Activated CD4-positive, alpha-beta T cell treated with anti-CD3 and anti-CD28 coated beads for 36 hours (primary cell): Measurements from ENCODE around the gene WDR90. TPM values are rescaled to one million over a fixed set of nuclear protein-coding genes. Genes with fewer than 3 reads are reported as not detected.
"Not testable (repeated sequence)": the region's sequence is repeated elsewhere in the genome, so short reads cannot be mapped to it uniquely, and the experiment has no call there.

Source experiments
- ATAC-seq: fragments of 200-7000 bp; cut with Tn5 transposase; one replicate; pipeline ENCODE4 v1.10.0; 2021; ENCODE audit warnings: mild to moderate bottlenecking, moderate library complexity
- CTCF ChIA-PET: fragments of 350-600 bp; sonication (Branson Sonifier 250); formaldehyde crosslinking; loops from one replicate; lab custom pipeline; 2021; ENCODE audit warnings: antibody characterized with exemption; lab: Charles Lee
- POLR2A ChIA-PET: fragments of 350-600 bp; sonication (Branson Sonifier 250); formaldehyde crosslinking; loops from one replicate; lab custom pipeline; 2021; ENCODE audit warnings: antibody characterized with exemption, inconsistent platforms; lab: Charles Lee
- DNase-seq: peaks from one replicate; pipeline ENCODE4 v3.0.0-alpha.2; 2020
- H3K27ac Mint-ChIP-seq: one replicate; pipeline ENCODE4 v1.8.0; 2021; ENCODE audit warnings: mixed read lengths
- H3K27me3 Mint-ChIP-seq: one replicate; pipeline ENCODE4 v1.8.0; 2021; ENCODE audit warnings: mixed read lengths
- H3K36me3 Mint-ChIP-seq: one replicate; pipeline ENCODE4 v1.8.0; 2021; ENCODE audit warnings: low read depth, mixed read lengths
- H3K4me1 Mint-ChIP-seq: one replicate; pipeline ENCODE4 v1.8.0; 2021; ENCODE audit warnings: mixed read lengths
- H3K4me3 Mint-ChIP-seq: one replicate; pipeline ENCODE4 v1.8.0; 2021; ENCODE audit warnings: mild to moderate bottlenecking, moderate library complexity, mixed read lengths
- H3K9me3 Mint-ChIP-seq: one replicate; pipeline ENCODE4 v1.8.0; 2021; ENCODE audit warnings: low read depth, mixed read lengths
- intact Hi-C, 2 experiments: fragments of 100-400 bp; cut with DNase I in 1 of 2; cut with micrococcal nuclease in 1 of 2; formaldehyde crosslinking; loops; one replicate each; pipeline versions ENCODE4 v1.14.2 to v1.15.1; 2022 to 2024; cut with DNase I, micrococcal nuclease
- total RNA-seq, 2 experiments: library from RNA; stranded (reverse); gene quantifications; one replicate each; pipeline ENCODE4 v1.2.3, GENCODE V29; 2021

The WDR90 gene
- total RNA-seq, 2 experiments from 2014 or later, result 43.6 to 55.9 TPM

GRCh38 chr16:685967-686366 lies 36.8 kb downstream of the WDR90 start:
- DNase-seq, result peak; percentile 47
- Mint-ChIP-seq H3K4me3 (no peak overlapping the region), H3K9me3 (no peaks in the 10 kb centered on the region), H3K4me1 (peaks cover 46% of the 10 kb centered on the region), H3K27ac (no peak overlapping the region), H3K36me3 (peaks cover 31% of the 10 kb centered on the region), H3K27me3 (no peaks in the 10 kb centered on the region)
- ChIA-PET CTCF (interaction anchor here (0.5 kb wide), 1 partner anchor 1529 kb away, joined by 4 read pairs; the partner anchor contains the start of gene PGP), POLR2A (no interaction called here)
- ATAC-seq, result no peak
- intact Hi-C loops, result loop anchor here in 1 of 2 experiments (2.0 kb wide), 1 partner anchor 17 kb away; the partner anchor contains the start of gene RHOT2

DNA sequence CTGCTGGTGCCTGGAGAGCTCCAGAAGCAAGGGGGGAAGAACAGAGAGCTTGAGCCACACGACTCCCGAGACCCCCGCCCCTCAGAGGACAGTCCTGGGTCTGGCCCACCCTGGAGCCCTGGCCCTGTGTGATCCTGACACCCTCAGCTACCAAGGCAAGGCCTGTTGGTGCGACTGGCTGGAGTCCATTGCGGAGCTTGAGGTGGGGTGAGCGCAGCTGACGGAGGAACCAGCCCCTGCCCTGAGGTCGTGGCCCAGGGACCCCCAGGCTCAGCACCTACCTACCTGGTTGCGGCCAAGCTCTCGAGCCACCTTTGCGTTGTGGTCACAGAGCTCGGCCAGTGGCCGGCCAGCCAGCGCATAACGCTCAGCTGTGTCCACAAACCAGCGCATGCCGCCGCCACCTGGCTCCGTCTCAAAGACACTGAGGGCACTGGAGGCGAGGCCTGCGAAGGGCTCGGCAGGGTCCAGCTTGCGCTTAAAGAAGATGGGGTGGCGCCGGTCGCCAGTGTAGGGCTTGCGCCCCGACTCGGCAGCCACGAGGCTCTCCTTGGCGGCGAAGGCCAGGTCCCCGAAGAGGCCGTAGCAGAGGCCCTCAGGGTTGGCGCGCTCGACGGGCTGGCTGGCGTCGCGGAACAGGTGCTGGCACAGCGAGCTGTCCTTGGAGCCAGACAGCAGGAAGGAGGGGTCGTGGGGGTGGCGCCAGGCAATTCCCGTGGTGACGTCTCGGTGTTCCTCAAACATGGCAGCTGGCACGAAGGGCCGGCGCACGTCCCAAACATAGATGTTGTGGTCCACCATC lies 37.5 kb downstream of the WDR90 start:
- H3K4me1 Mint-ChIP-seq, result peaks cover 39% of the 10 kb centered on the region
- H3K27me3 Mint-ChIP-seq, result no peaks in the 10 kb centered on the region
- ChIA-PET CTCF (no interaction called here), POLR2A (no interaction called here)
- ATAC-seq (no peak), DNase-seq (no peak)
- H3K4me3 Mint-ChIP-seq, result no peak overlapping the region
- H3K27ac Mint-ChIP-seq, result no peak overlapping the region
- H3K9me3 Mint-ChIP-seq, result no peaks in the 10 kb centered on the region
- intact Hi-C loops, result no loop called here
- H3K36me3 Mint-ChIP-seq, result peaks cover 26% of the 10 kb centered on the region

GRCh38 chr16:687499-687898 lies 38.3 kb downstream of the WDR90 start:
- H3K4me1 Mint-ChIP-seq, result peaks cover 31% of the 10 kb centered on the region
- H3K27me3 Mint-ChIP-seq, result no peaks in the 10 kb centered on the region
- intact Hi-C loops, result no loop called here
- POLR2A ChIA-PET, result no interaction called here
- no peak overlapping the region for H3K27ac Mint-ChIP-seq
- ATAC-seq, result no peak
- CTCF ChIA-PET, result interaction anchor here (0.6 kb wide), 1 partner anchor 17 kb away, joined by 3 read pairs; no protein-coding TSS in a partner anchor
- no peak for DNase-seq
- no peaks in the 10 kb centered on the region for H3K9me3 Mint-ChIP-seq
- no peak overlapping the region for H3K4me3 Mint-ChIP-seq
- peaks cover 19% of the 10 kb centered on the region for H3K36me3 Mint-ChIP-seq

GRCh38 chr16:689175-689897 lies 40.2 kb downstream of the WDR90 start:
- H3K4me3 Mint-ChIP-seq, result peak overlapping the region; percentile 85
- H3K4me1 Mint-ChIP-seq, result peaks cover 21% of the 10 kb centered on the region
- ChIA-PET POLR2A (no interaction called here), CTCF (interaction anchor here (0.7 to 1.7 kb wide), 3 partner anchors 23 to 61 kb away, joined by 3 to 4 read pairs (median 3); no protein-coding TSS in a partner anchor)
- no peaks in the 10 kb centered on the region for H3K27me3 Mint-ChIP-seq
- H3K9me3 Mint-ChIP-seq, result no peaks in the 10 kb centered on the region
- peaks cover 10% of the 10 kb centered on the region for H3K36me3 Mint-ChIP-seq
- peak overlapping the region; percentile 80 for H3K27ac Mint-ChIP-seq
- no peak for DNase-seq
- ATAC-seq, result no peak
- intact Hi-C loops, result no loop called here

DNA sequence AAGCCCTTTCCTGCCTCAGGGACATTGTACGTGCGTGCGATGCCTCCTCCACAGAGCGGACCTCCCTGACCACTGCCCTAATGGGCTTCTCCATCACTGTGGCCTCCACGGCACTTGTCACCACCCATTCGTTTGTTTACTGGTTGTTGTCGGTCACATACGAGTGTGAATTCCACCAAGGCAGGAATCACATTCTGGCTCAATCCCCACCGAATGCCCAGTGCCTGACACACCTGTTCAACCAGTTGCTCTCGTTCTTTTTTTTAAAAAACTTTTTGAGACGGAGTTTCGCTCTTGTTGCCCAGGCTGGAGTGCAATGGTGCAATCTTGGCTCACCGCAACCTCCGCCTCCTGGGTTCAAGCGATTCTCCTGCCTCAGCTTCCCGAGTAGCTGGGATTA lies 42.1 kb downstream of the WDR90 start:
- peak overlapping the region; percentile 85 for H3K4me3 Mint-ChIP-seq
- peak overlapping the region; percentile 58 for H3K27ac Mint-ChIP-seq
- H3K9me3 Mint-ChIP-seq, POLR2A ChIA-PET, intact Hi-C loops, CTCF ChIA-PET, H3K27me3 Mint-ChIP-seq, DNase-seq, ATAC-seq, H3K36me3 Mint-ChIP-seq: not testable (repeated sequence)
- peaks cover 25% of the 10 kb centered on the region for H3K4me1 Mint-ChIP-seq

- intact Hi-C loops, result no loop called here
- no peak overlapping the region for H3K4me3 Mint-ChIP-seq
- no peak for DNase-seq
- H3K27ac Mint-ChIP-seq, result no peak overlapping the region
- ChIA-PET CTCF (no interaction called here), POLR2A (interaction anchor here (0.8 kb wide), 1 partner anchor 358 kb away, joined by 3 read pairs; no protein-coding TSS in a partner anchor)
- no peaks in the 10 kb centered on the region for H3K9me3 Mint-ChIP-seq
- H3K36me3 Mint-ChIP-seq, result no peaks in the 10 kb centered on the region
- peaks cover 27% of the 10 kb centered on the region for H3K4me1 Mint-ChIP-seq
- no peak for ATAC-seq
- no peaks in the 10 kb centered on the region for H3K27me3 Mint-ChIP-seq
Measured at GRCh38 chr16:692356-693108, 43.4 kb downstream of the WDR90 start.

- intact Hi-C loops, result no loop called here
- H3K4me3 Mint-ChIP-seq, result no peak overlapping the region
- no peak for DNase-seq
Measured at GRCh38 chr16:693364-693763, 44.2 kb downstream of the WDR90 start.

DNA sequence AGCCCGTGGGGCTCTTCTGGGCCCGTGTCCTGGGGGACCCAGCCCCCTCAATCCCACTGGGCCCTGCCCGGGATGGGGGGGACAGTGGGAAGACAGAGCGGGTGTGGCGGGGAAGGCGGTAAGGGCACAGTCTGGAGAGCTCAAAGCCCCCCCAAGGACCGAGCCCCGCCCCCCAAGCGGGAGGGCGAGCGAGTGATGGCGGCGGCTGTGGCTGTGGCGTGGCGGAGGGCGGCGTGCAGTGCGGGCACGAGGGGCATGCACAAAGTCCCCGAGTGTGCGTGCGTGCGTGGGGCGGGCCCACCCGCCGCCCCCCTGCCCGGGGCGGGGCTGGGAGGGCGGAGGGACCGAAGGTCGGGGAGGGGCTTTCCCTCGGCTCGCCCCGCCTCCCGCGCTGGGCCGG lies 44.6 kb downstream of the WDR90 start:
- ATAC-seq (no peak), DNase-seq (peak; percentile 48)
- no peaks in the 10 kb centered on the region for H3K27me3 Mint-ChIP-seq
- H3K27ac Mint-ChIP-seq, result no peak overlapping the region
- H3K4me1 Mint-ChIP-seq, result peaks cover 23% of the 10 kb centered on the region
- intact Hi-C loops, result loop anchor here in 1 of 2 experiments (2.0 kb wide), 1 partner anchor 27 kb away; the partner anchor contains the start of gene ANTKMT
- H3K9me3 Mint-ChIP-seq, result no peaks in the 10 kb centered on the region
- no peak overlapping the region for H3K4me3 Mint-ChIP-seq
- CTCF ChIA-PET, result interaction anchor here (0.6 kb wide), 1 partner anchor 324 kb away, joined by 3 read pairs; no protein-coding TSS in a partner anchor
- POLR2A ChIA-PET, result no interaction called here
- no peaks in the 10 kb centered on the region for H3K36me3 Mint-ChIP-seq

More at GRCh38 chr16:693364-693763, 44.2 kb downstream of the WDR90 start:
- POLR2A ChIA-PET, result no interaction called here
- no peaks in the 10 kb centered on the region for H3K9me3 Mint-ChIP-seq
- H3K36me3 Mint-ChIP-seq, result no peaks in the 10 kb centered on the region
- ATAC-seq, result no peak
- no peaks in the 10 kb centered on the region for H3K27me3 Mint-ChIP-seq
- CTCF ChIA-PET, result no interaction called here
- peaks cover 27% of the 10 kb centered on the region for H3K4me1 Mint-ChIP-seq
- H3K27ac Mint-ChIP-seq, result no peak overlapping the region

GRCh38 chr16:694187-694862 lies 45.2 kb downstream of the WDR90 start:
- CTCF ChIA-PET, result interaction anchor here (0.6 to 2.1 kb wide), 3 partner anchors 16 to 325 kb away, joined by 3 to 6 read pairs (median 3); no protein-coding TSS in a partner anchor
- intact Hi-C loops, result loop anchor here in 1 of 2 experiments (2.0 kb wide), 1 partner anchor 26 kb away; the partner anchor contains the start of gene ANTKMT
- no peak for ATAC-seq
- Mint-ChIP-seq H3K27ac (no peak overlapping the region), H3K27me3 (no peaks in the 10 kb centered on the region), H3K9me3 (no peaks in the 10 kb centered on the region), H3K36me3 (no peaks in the 10 kb centered on the region), H3K4me3 (peak overlapping the region; percentile 77), H3K4me1 (peaks cover 18% of the 10 kb centered on the region)
- POLR2A ChIA-PET, result no interaction called here
- DNase-seq, result no peak

DNA sequence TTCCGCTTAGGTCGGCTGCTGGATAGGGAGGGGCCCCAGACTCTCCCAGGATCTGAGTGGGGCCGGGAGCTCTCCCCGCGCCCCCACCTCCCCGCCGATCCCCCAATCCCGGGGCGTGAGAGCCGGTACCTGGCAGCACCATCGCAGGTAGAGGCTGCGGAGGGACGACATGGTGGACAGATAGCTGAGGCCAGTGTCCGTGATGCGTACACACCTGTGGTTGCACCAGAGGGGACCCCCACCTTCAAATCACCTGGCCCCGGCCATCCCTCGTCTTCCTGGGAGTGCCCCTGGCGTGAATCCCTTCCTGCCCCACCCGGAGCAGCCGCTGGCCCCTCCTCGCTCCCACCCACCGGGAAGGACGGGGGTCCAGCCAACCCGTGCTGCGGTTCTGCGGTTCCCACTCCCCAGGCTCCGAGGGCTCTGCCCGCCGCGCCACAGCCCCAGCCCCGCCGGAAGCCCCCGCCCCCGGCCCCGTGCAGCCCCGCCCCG lies 45.7 kb downstream of the WDR90 start:
- Mint-ChIP-seq H3K36me3 (no peaks in the 10 kb centered on the region), H3K27me3 (no peaks in the 10 kb centered on the region), H3K9me3 (no peaks in the 10 kb centered on the region), H3K4me1 (peaks cover 15% of the 10 kb centered on the region), H3K4me3 (peak overlapping the region; percentile 77), H3K27ac (no peak overlapping the region)
- ATAC-seq, result no peak
- POLR2A ChIA-PET, result interaction anchor here (0.9 kb wide), 1 partner anchor 13 kb away, joined by 3 read pairs; no protein-coding TSS in a partner anchor
- CTCF ChIA-PET, result interaction anchor here (1.0 to 2.1 kb wide), 3 partner anchors 15 to 270 kb away, joined by 3 to 11 read pairs (median 6); no protein-coding TSS in a partner anchor
- intact Hi-C loops, result loop anchor here in 1 of 2 experiments (1.0 to 5.0 kb wide), 6 partner anchors 20 to 457 kb away; partner anchors contain the start of genes ANTKMT, CACNA1H, CHTF18 and METRN
- no peak for DNase-seq
